H9 (cell line): ENCODE results near the gene MBTD1. TPM values are rescaled to one million over a fixed set of nuclear protein-coding genes. Genes with fewer than 3 reads are reported as not detected.

Source experiments
- DNase-seq: peaks from one replicate; pipeline ENCODE4 v3.0.0-alpha.2; 2017
- H2AFZ ChIP-seq: one replicate; pipeline ENCODE4 v1.6.1; 2013; ENCODE audit warnings: mild to moderate bottlenecking, low read length, control low read depth, moderate library complexity
- H2AK5ac ChIP-seq: 2 replicates; pipeline ENCODE4 v1.6.1; 2013; ENCODE audit warnings: low read length, control low read depth, mixed read lengths; ENCODE audit not compliant: insufficient read length
- H2BK120ac ChIP-seq: one replicate; pipeline ENCODE4 v1.6.1; 2013; ENCODE audit warnings: low read depth, mild to moderate bottlenecking, low read length, control low read depth, inconsistent platforms; ENCODE audit not compliant: poor library complexity, severe bottlenecking
- H2BK12ac ChIP-seq: 2 replicates; pipeline ENCODE4 v1.6.1; 2013; ENCODE audit warnings: low read length, control low read depth, mixed read lengths, low read depth; ENCODE audit not compliant: insufficient read length
- H2BK15ac ChIP-seq: 2 replicates; pipeline ENCODE4 v1.6.1; 2013; ENCODE audit warnings: low read depth, low read length, control low read depth
- H2BK20ac ChIP-seq: one replicate; pipeline ENCODE4 v1.6.1; 2013; ENCODE audit warnings: low read depth, mild to moderate bottlenecking, low read length, control low read depth, inconsistent platforms; ENCODE audit not compliant: poor library complexity, severe bottlenecking
- H2BK5ac ChIP-seq: 2 replicates; pipeline ENCODE4 v1.6.1; 2013; ENCODE audit warnings: low read length, control low read depth, mixed read lengths; ENCODE audit not compliant: insufficient read length
- H3K14ac ChIP-seq: 2 replicates; pipeline ENCODE4 v1.6.1; 2013; ENCODE audit warnings: low read length, control low read depth; ENCODE audit not compliant: insufficient read depth
- H3K18ac ChIP-seq: 2 replicates; pipeline ENCODE4 v1.6.1; 2013; ENCODE audit warnings: low read depth, mild to moderate bottlenecking, mixed read lengths, low read length, control low read depth; ENCODE audit not compliant: insufficient read length
- H3K23ac ChIP-seq: 2 replicates; pipeline ENCODE4 v1.6.1; 2013; ENCODE audit warnings: low read length, control low read depth, mixed read lengths, low read depth; ENCODE audit not compliant: insufficient read length
- H3K23me2 ChIP-seq: 2 replicates; pipeline ENCODE4 v1.6.1; 2013; ENCODE audit warnings: low read depth, mild to moderate bottlenecking, mixed read lengths, low read length, control low read depth; ENCODE audit not compliant: insufficient read length, poor library complexity, severe bottlenecking
- H3K27ac ChIP-seq: 2 replicates; pipeline ENCODE4 v1.5.1; 2013; ENCODE audit warnings: low read length, control low read depth, mixed read lengths, low read depth; ENCODE audit not compliant: insufficient read length
- H3K27me3 ChIP-seq: 2 replicates; pipeline ENCODE4 v1.6.1; 2013; ENCODE audit warnings: low read length, control low read depth, inconsistent platforms; ENCODE audit not compliant: insufficient read depth
- H3K4ac ChIP-seq: 2 replicates; pipeline ENCODE4 v1.6.1; 2013; ENCODE audit warnings: low read depth, mild to moderate bottlenecking, control low read depth, inconsistent platforms, low read length, moderate library complexity
- H3K4me1 ChIP-seq: 2 replicates; pipeline ENCODE4 v1.6.1; 2013; ENCODE audit warnings: low read length, control low read depth, inconsistent platforms; ENCODE audit not compliant: insufficient read depth
- H3K4me2 ChIP-seq: 2 replicates; pipeline ENCODE4 v1.6.1; 2013; ENCODE audit warnings: low read length, control low read depth, mixed read lengths; ENCODE audit not compliant: insufficient read length, insufficient read depth
- H3K56ac ChIP-seq: 2 replicates; pipeline ENCODE4 v1.6.1; 2013; ENCODE audit warnings: low read depth, mild to moderate bottlenecking, mixed read lengths, low read length, control low read depth; ENCODE audit not compliant: insufficient read length
- H3K79me1 ChIP-seq: 2 replicates; pipeline ENCODE4 v1.6.1; 2013; ENCODE audit warnings: low read depth, mild to moderate bottlenecking, moderate library complexity, low read length, control low read depth, inconsistent platforms; ENCODE audit not compliant: insufficient read depth, poor library complexity, severe bottlenecking
- H3K79me2 ChIP-seq: 2 replicates; pipeline ENCODE4 v1.6.1; 2013; ENCODE audit warnings: low read length, control low read depth, inconsistent platforms; ENCODE audit not compliant: insufficient read depth
- H3K9ac ChIP-seq: 2 replicates; pipeline ENCODE4 v1.6.1; 2013; ENCODE audit warnings: low read length, control low read depth, mixed read lengths; ENCODE audit not compliant: insufficient read length; ENCODE audit errors: extremely low read depth
- H3K9me3 ChIP-seq: one replicate; pipeline ENCODE4 v1.6.1; 2013; ENCODE audit warnings: low read depth, low read length, inconsistent platforms; ENCODE audit not compliant: control insufficient read depth
- H3T11ph ChIP-seq: one replicate; pipeline ENCODE4 v1.6.1; 2013; ENCODE audit warnings: mild to moderate bottlenecking, low read length, control low read depth, inconsistent platforms
- H4K20me1 ChIP-seq: one replicate; pipeline ENCODE4 v1.6.1; 2013; ENCODE audit not compliant: control insufficient read depth, insufficient read length, insufficient read depth
- H4K5ac ChIP-seq: 2 replicates; pipeline ENCODE4 v1.6.1; 2013; ENCODE audit warnings: low read depth, mild to moderate bottlenecking, mixed read lengths, low read length, control low read depth; ENCODE audit not compliant: insufficient read length
- H4K8ac ChIP-seq: replicated peaks from 2 replicates; pipeline ENCODE4 v1.6.1; 2013; ENCODE audit warnings: low read length, control low read depth, mixed read lengths, low read depth; ENCODE audit not compliant: insufficient read length
- H4K91ac ChIP-seq: 2 replicates; pipeline ENCODE4 v1.6.1; 2013; ENCODE audit warnings: low read depth, mild to moderate bottlenecking, moderate library complexity, mixed read lengths, low read length, control low read depth; ENCODE audit not compliant: insufficient read length
- H3K27ac Mint-ChIP-seq, 3 experiments: 2 replicates in 2 of 3; 3 replicates in 1 of 3; pipeline ENCODE4 v1.8.0; 2020 to 2021; ENCODE audit warnings: mixed read lengths in 3 of 3, mild to moderate bottlenecking in 1 of 3, moderate library complexity in 1 of 3
- H3K27me3 Mint-ChIP-seq: 2 replicates; pipeline ENCODE4 v1.8.0; 2021; ENCODE audit warnings: low read depth, mild to moderate bottlenecking, moderate library complexity, mixed read lengths
- H3K36me3 Mint-ChIP-seq, 3 experiments: 2 replicates in 2 of 3; 3 replicates in 1 of 3; pipeline ENCODE4 v1.8.0; 2020 to 2021; ENCODE audit warnings: low read depth in 3 of 3, mixed read lengths in 3 of 3; ENCODE audit not compliant: insufficient read depth in 1 of 3
- H3K4me1 Mint-ChIP-seq, 2 experiments: 2 replicates each; pipeline ENCODE4 v1.8.0; 2020; ENCODE audit warnings: mixed read lengths in 2 of 2
- H3K4me3 Mint-ChIP-seq, 2 experiments: 2 replicates in 1 of 2; 3 replicates in 1 of 2; pipeline ENCODE4 v1.8.0; 2020 to 2021; ENCODE audit warnings: mild to moderate bottlenecking in 2 of 2, mixed read lengths in 2 of 2, moderate library complexity in 1 of 2
- H3K9me3 Mint-ChIP-seq, 2 experiments: 2 replicates in 1 of 2; 3 replicates in 1 of 2; pipeline ENCODE4 v1.8.0; 2020; ENCODE audit warnings: mild to moderate bottlenecking in 2 of 2, mixed read lengths in 2 of 2, moderate library complexity in 1 of 2
- CTCF ChIP-seq: fragments of 200-600 bp; sonication (generic); conservative IDR thresholded peaks from 3 replicates; pipeline ENCODE4 v1.8.0; 2021; ENCODE audit warnings: antibody characterized with exemption, mild to moderate bottlenecking
- WGBS: extraction: QIAGEN DNeasy Blood & Tissue Kit; methylation state at CpG from one replicate; pipeline ENCODE4 v1.1.7; 2013; ENCODE audit warnings: missing lambda C conversion rate, low lambda C conversion rate, mixed read lengths; ENCODE audit not compliant: insufficient read length; ENCODE audit errors: extremely low coverage; 5-methylcytosine and 5-hydroxymethylcytosine counted together
- total RNA-seq: library from RNA; stranded (reverse); gene quantifications from 2 replicates; pipeline ENCODE4 v1.2.1, GENCODE V29; 2021

The MBTD1 gene
- total RNA-seq, 1 experiment from 2014 or later = 49.6 TPM

GRCh38 chr17:51144266-51145022 lies 115.4 kb downstream of the MBTD1 start:
- H3T11ph ChIP-seq = no peak overlapping the region
- no peak overlapping the region for H3K56ac ChIP-seq
- Mint-ChIP-seq H3K4me3 (no peak overlapping the region), H3K36me3 (no peaks in the 10 kb centered on the region), H3K27ac (peak overlapping the region in 2 of 3 experiments; percentile 1 to 49; a peak in 2 of 7 replicates), H3K9me3 (no peaks in the 10 kb centered on the region), H3K27me3 (no peaks in the 10 kb centered on the region), H3K4me1 (peaks cover 13 to 16% of the 10 kb centered on the region in 2 experiments)
- no peak overlapping the region for H3K14ac ChIP-seq
- no CpG with 5 or more reads among the region's 6 CpGs for WGBS
- H3K23me2 ChIP-seq = no peaks in the 10 kb centered on the region
- H3K9ac ChIP-seq = no peak overlapping the region
- H2BK120ac ChIP-seq = no peak overlapping the region
- H3K27me3 ChIP-seq = no peaks in the 10 kb centered on the region
- H4K91ac ChIP-seq = no peak overlapping the region
- no peak for TF ChIP-seq CTCF
- no peaks in the 10 kb centered on the region for H3K79me2 ChIP-seq
- no peak overlapping the region for H2BK15ac ChIP-seq
- no peaks in the 10 kb centered on the region for H3K9me3 ChIP-seq
- H3K27ac ChIP-seq = no peak overlapping the region
- H2AK5ac ChIP-seq = no peak overlapping the region
- H3K23ac ChIP-seq = no peak overlapping the region
- no peak overlapping the region for H3K4ac ChIP-seq
- H2BK12ac ChIP-seq = no peak overlapping the region
- no peaks in the 10 kb centered on the region for H3K4me1 ChIP-seq
- DNase-seq = no peak
- H3K4me2 ChIP-seq = no peak overlapping the region
- no peak overlapping the region for H4K8ac ChIP-seq
- no peak overlapping the region for H2BK20ac ChIP-seq
- no peak overlapping the region for H2BK5ac ChIP-seq
- no peaks in the 10 kb centered on the region for H3K79me1 ChIP-seq
- H4K5ac ChIP-seq = no peak overlapping the region
- H3K18ac ChIP-seq = no peak overlapping the region
- H2AFZ ChIP-seq = no peak overlapping the region
- H4K20me1 ChIP-seq = no peaks in the 10 kb centered on the region
